Activated B cell treated with CpG ODN at 0.5 μM for 24 hours (primary cell): Measurements from ENCODE around the gene ELAVL2. TPM values are rescaled to one million over a fixed set of nuclear protein-coding genes. Genes with fewer than 3 reads are reported as not detected.

Experiments used
- ATAC-seq: fragments of 200-7000 bp; cut with Tn5 transposase; one replicate; pipeline ENCODE4 v1.10.0; 2021; ENCODE audit warnings: low read depth, mild to moderate bottlenecking, moderate library complexity
- CTCF ChIA-PET: fragments of 350-600 bp; sonication (Branson Sonifier 250); formaldehyde crosslinking; loops from one replicate; lab custom pipeline; 2021; ENCODE audit warnings: antibody characterized with exemption; lab: Charles Lee
- POLR2A ChIA-PET: fragments of 350-600 bp; sonication (Branson Sonifier 250); formaldehyde crosslinking; loops from one replicate; lab custom pipeline; 2021; ENCODE audit warnings: antibody characterized with exemption; lab: Charles Lee
- DNase-seq: peaks from one replicate; pipeline ENCODE4 v3.0.0; 2022
- H3K27ac Mint-ChIP-seq: one replicate; pipeline ENCODE4 v1.8.0; 2020; ENCODE audit warnings: mixed read lengths
- H3K27me3 Mint-ChIP-seq: one replicate; pipeline ENCODE4 v1.8.0; 2021; ENCODE audit warnings: mixed read lengths
- H3K36me3 Mint-ChIP-seq: one replicate; pipeline ENCODE4 v1.8.0; 2021; ENCODE audit warnings: low read depth, mixed read lengths
- H3K4me1 Mint-ChIP-seq: one replicate; pipeline ENCODE4 v1.8.0; 2021; ENCODE audit warnings: mixed read lengths
- H3K4me3 Mint-ChIP-seq: one replicate; pipeline ENCODE4 v1.8.0; 2020; ENCODE audit warnings: mild to moderate bottlenecking, mixed read lengths
- H3K9me3 Mint-ChIP-seq: one replicate; pipeline ENCODE4 v1.8.0; 2020; ENCODE audit warnings: mixed read lengths
- CTCF ChIP-seq: fragments of 200-600 bp; IDR thresholded peaks from one replicate; pipeline ENCODE4 v1.8.0; 2022; ENCODE audit warnings: antibody characterized with exemption, mild to moderate bottlenecking
- intact Hi-C: fragments of 100-400 bp; cut with micrococcal nuclease; formaldehyde crosslinking; loops from one replicate; pipeline ENCODE4 v1.15.1; 2024
- total RNA-seq: library from RNA; stranded (reverse); gene quantifications from 2 replicates; pipeline ENCODE4 v1.2.3, GENCODE V29; 2022

Gene ELAVL2
- total RNA-seq, 1 donor from 2014 or later: not detected

GRCh38 chr9:23644896-23645295, 181.1 kb downstream of the ELAVL2 start:
- TF ChIP-seq CTCF: no peak
- DNase-seq: no peak
- peaks cover 5% of the 10 kb centered on the region for H3K9me3 Mint-ChIP-seq
- ATAC-seq: no peak
- ChIA-PET POLR2A (no interaction called here), CTCF (no interaction called here)
- H3K36me3 Mint-ChIP-seq: no peaks in the 10 kb centered on the region
- H3K4me1 Mint-ChIP-seq: no peaks in the 10 kb centered on the region
- H3K27ac Mint-ChIP-seq: no peak overlapping the region
- H3K27me3 Mint-ChIP-seq: no peaks in the 10 kb centered on the region
- H3K4me3 Mint-ChIP-seq: no peak overlapping the region
- intact Hi-C loops: no loop called here

GRCh38 chr9:23644326-23644725, 181.7 kb downstream of the ELAVL2 start:
- no peaks in the 10 kb centered on the region for H3K27me3 Mint-ChIP-seq
- H3K9me3 Mint-ChIP-seq: peaks cover 5% of the 10 kb centered on the region
- ChIA-PET POLR2A (no interaction called here), CTCF (no interaction called here)
- no peak for TF ChIP-seq CTCF
- H3K4me3 Mint-ChIP-seq: no peak overlapping the region
- H3K4me1 Mint-ChIP-seq: no peaks in the 10 kb centered on the region
- intact Hi-C loops: no loop called here
- ATAC-seq (no peak), DNase-seq (no peak)
- H3K36me3 Mint-ChIP-seq: no peaks in the 10 kb centered on the region
- H3K27ac Mint-ChIP-seq: no peak overlapping the region

- POLR2A ChIA-PET: no interaction called here
- intact Hi-C loops: no loop called here
- no peak for ATAC-seq
These were observed 182.3 kb downstream of the ELAVL2 start for GRCh38 chr9:23643656-23644258.

More at GRCh38 chr9:23643656-23644258, 182.3 kb downstream of the ELAVL2 start:
- DNase-seq: no peak
- Mint-ChIP-seq H3K27ac (no peak overlapping the region), H3K4me1 (no peaks in the 10 kb centered on the region), H3K9me3 (peaks cover 2% of the 10 kb centered on the region), H3K4me3 (no peak overlapping the region), H3K27me3 (no peaks in the 10 kb centered on the region), H3K36me3 (no peaks in the 10 kb centered on the region)
- TF ChIP-seq CTCF: no peak
- CTCF ChIA-PET: no interaction called here
